K562 (cell line): ENCODE results near the gene POLR1H. TPM values are rescaled to one million over a fixed set of nuclear protein-coding genes. Genes with fewer than 3 reads are reported as not detected.
A peak's percentile ranks its signal among the peaks of the same experiment; 100 is the strongest.

ENCODE experiments used
- ATF3 ChIP-seq, 2 experiments: fragments of 450-650 bp in 1 of 2; sonication (generic) in 1 of 2; formaldehyde crosslinking in 1 of 2; IDR thresholded peaks in 1 of 2; conservative IDR thresholded peaks in 1 of 2; 2 replicates each; pipeline versions ENCODE4 v1.6.1 to v1.8.1; 2016 to 2023; ENCODE audit warnings: mild to moderate bottlenecking in 2 of 2, moderate library complexity in 2 of 2, inconsistent platforms in 1 of 2, missing genetic modification reagents in 1 of 2
- BACH1 ChIP-seq: fragments of 200-800 bp; sonication (Bioruptor generic); IDR thresholded peaks from 2 replicates; pipeline ENCODE4 v1.6.1; 2016; ENCODE audit warnings: missing genetic modification characterization, missing compliant biosample characterization
- BRF1 ChIP-seq: IDR thresholded peaks from 3 replicates; pipeline ENCODE4 v1.6.1; 2011; ENCODE audit warnings: borderline replicate concordance, mild to moderate bottlenecking; ENCODE audit not compliant: insufficient read length; ENCODE audit errors: extremely low read depth
- CBX2 ChIP-seq: fragments of 200-600 bp; sonication (generic); IDR thresholded peaks from one replicate; pipeline ENCODE4 v1.6.1; 2012; ENCODE audit warnings: mild to moderate bottlenecking, low read length, inconsistent platforms; ENCODE audit not compliant: insufficient read depth, poor library complexity, severe bottlenecking
- CEBPG ChIP-seq, 3 experiments: fragments of 200-800 bp in 1 of 3; sonication (Bioruptor generic) in 1 of 3; sonication (generic) in 1 of 3; formaldehyde crosslinking in 1 of 3; IDR thresholded peaks in 2 of 3; conservative IDR thresholded peaks in 1 of 3; 2 replicates each; pipeline versions ENCODE4 v1.6.1 to v1.8.0; 2016 to 2022; ENCODE audit warnings: missing compliant biosample characterization in 2 of 3, missing genetic modification characterization in 2 of 3, mild to moderate bottlenecking in 1 of 3, missing genetic modification reagents in 1 of 3
- COPS2 ChIP-seq: fragments of 450-650 bp; conservative IDR thresholded peaks from 2 replicates; pipeline ENCODE4 v1.6.1; 2016; ENCODE audit warnings: mild to moderate bottlenecking, moderate library complexity
- CREB1 ChIP-seq, 2 experiments: sonication (generic) in 1 of 2; formaldehyde crosslinking in 1 of 2; IDR thresholded peaks; 2 replicates each; pipeline versions ENCODE4 v1.6.1 to v1.8.0; 2012 to 2022; ENCODE audit warnings: inconsistent platforms in 1 of 2, mild to moderate bottlenecking in 1 of 2, missing genetic modification reagents in 1 of 2, moderate library complexity in 1 of 2
- DIDO1 ChIP-seq: fragments of 450-650 bp; IDR thresholded peaks from 2 replicates; pipeline ENCODE4 v1.6.1; 2016; ENCODE audit warnings: low read depth, missing biosample characterization, missing genetic modification characterization
- E2F8 ChIP-seq: fragments of 450-650 bp; IDR thresholded peaks from 2 replicates; pipeline ENCODE4 v1.7.1; 2018; ENCODE audit warnings: mild to moderate bottlenecking, low read depth; ENCODE audit not compliant: partially characterized antibody
- EHMT2 ChIP-seq: fragments of 450-650 bp; IDR thresholded peaks from 2 replicates; pipeline ENCODE4 v1.6.1; 2018; ENCODE audit warnings: antibody characterized with exemption
- GATAD2A ChIP-seq: fragments of 450-650 bp; IDR thresholded peaks from 2 replicates; pipeline ENCODE4 v1.6.1; 2017
- HES1 ChIP-seq: fragments of 450-650 bp; IDR thresholded peaks from 2 replicates; pipeline ENCODE4 v1.6.1; 2016; ENCODE audit warnings: low read depth, mild to moderate bottlenecking, moderate library complexity
- MED1 ChIP-seq: sonication (generic); formaldehyde crosslinking; IDR thresholded peaks from 2 replicates; pipeline ENCODE4 v1.8.1; 2023; ENCODE audit warnings: missing genetic modification reagents, borderline replicate concordance
- NFYB ChIP-seq: IDR thresholded peaks from 2 replicates; pipeline ENCODE4 v1.6.1; 2011; ENCODE audit warnings: mild to moderate bottlenecking, moderate library complexity; ENCODE audit not compliant: insufficient read length; ENCODE audit errors: extremely low read depth
- POLR2B ChIP-seq: fragments of 450-650 bp; IDR thresholded peaks from 2 replicates; pipeline ENCODE4 v1.6.1; 2018; ENCODE audit warnings: low read depth; ENCODE audit not compliant: partially characterized antibody
- POLR3A ChIP-seq: IDR thresholded peaks from 2 replicates; pipeline ENCODE4 v1.6.1; 2011; ENCODE audit warnings: borderline replicate concordance, mild to moderate bottlenecking, moderate library complexity; ENCODE audit not compliant: insufficient read length, insufficient read depth; ENCODE audit errors: extremely low read depth
- SMARCC2 ChIP-seq: fragments of 450-650 bp; IDR thresholded peaks from 2 replicates; pipeline ENCODE4 v1.6.1; 2017; ENCODE audit warnings: antibody characterized with exemption, moderate library complexity, mild to moderate bottlenecking, low read depth
- SMARCE1 ChIP-seq: fragments of 450-650 bp; IDR thresholded peaks from 2 replicates; pipeline ENCODE4 v1.7.1; 2016; ENCODE audit warnings: mild to moderate bottlenecking
- TBL1XR1 ChIP-seq, 2 experiments: IDR thresholded peaks; 2 replicates each; pipeline ENCODE4 v1.6.1; 2012; ENCODE audit warnings: improper control_type of control experiment in 2 of 2, low read length in 2 of 2, mild to moderate bottlenecking in 1 of 2
- TFAP4 ChIP-seq: sonication (generic); formaldehyde crosslinking; IDR thresholded peaks from 2 replicates; pipeline ENCODE4 v1.8.0; 2022; ENCODE audit warnings: missing genetic modification reagents, mild to moderate bottlenecking, moderate library complexity, borderline replicate concordance
- ZNF696 ChIP-seq: fragments of 250-450 bp; sonication (Bioruptor Pico); conservative IDR thresholded peaks from 2 replicates; pipeline ENCODE4 v1.4.0; 2020; ENCODE audit warnings: mild to moderate bottlenecking, moderate library complexity
- polyA plus RNA-seq, 8 experiments: library from polyadenylated mRNA; depleted of rRNA in 4 of 8; stranded (reverse) in 5 of 8; unstranded in 3 of 8; fragments of >200 nt; fragmentation: Nextera tagmentation in 2 of 8; fragmentation: Illumina TruSeq in 1 of 8; extraction: Ambion mirVana in 2 of 8; extraction: Trizol in 1 of 8; gene quantifications; 2 replicates each; pipeline versions ENCODE4 v1.2.1 to v1.2.3, GENCODE V29; 2011 to 2014; ENCODE audit warnings: inconsistent platforms in 1 of 8, missing spikeins in 1 of 8
- total RNA-seq, 7 experiments: library from RNA; depleted of rRNA in 6 of 7; stranded (reverse); fragments of >200 nt in 6 of 7; fragmentation: Illumina TruSeq in 2 of 7; extraction: Trizol in 2 of 7; gene quantifications; 2 replicates each; pipeline versions ENCODE4 v1.2.1 to v1.2.3, GENCODE V29; 2011 to 2021; ENCODE audit warnings: low replicate concordance in 1 of 7

Gene POLR1H
- total and polyA plus RNA-seq, 9 of the 15 experiments (the other 6 are each of a cell fraction or from before 2014, with no cell fraction given): 92.2 to 333 (median 143) TPM

GRCh38 chr6:30061092-30061857 lies at the start of gene POLR1H (continued):
- TF ChIP-seq BRF1: no peak
- TF ChIP-seq NFYB: peak; percentile 40
- TF ChIP-seq POLR2B: peak; percentile 83
- TF ChIP-seq BACH1 (tag): peak; percentile 30; the same call in 1 of the 2 replicates
- TF ChIP-seq EHMT2: no peak
- peak; percentile 97 for TF ChIP-seq CREB1 (IDR thresholded peaks at IDR 0.05)
- TF ChIP-seq CREB1 (CRISPR knock-in tag; IDR thresholded peaks at IDR 0.05): peak; percentile 96
- TF ChIP-seq DIDO1 (tag): peak; percentile 89
- no peak for TF ChIP-seq SMARCC2
- no peak for TF ChIP-seq CBX2
- no peak for TF ChIP-seq POLR3A
- no peak for TF ChIP-seq GATAD2A
- peak; percentile 99 for TF ChIP-seq ATF3 (IDR thresholded peaks at IDR 0.05)
- peak; percentile 44; the same call in 1 of the 2 replicates for TF ChIP-seq ATF3 (CRISPR knock-in tag; conservative IDR thresholded peaks at IDR 0.05)
- no peak; the same call in 1 of the 2 replicates for TF ChIP-seq SMARCE1
- TF ChIP-seq COPS2: no peak
- 0 out of 2 replicates have a peak, but pooled peaks have one; percentile 22 for TF ChIP-seq CEBPG (CRISPR knock-in tag; IDR thresholded peaks at IDR 0.05)
- peak; percentile 72 to 90 for TF ChIP-seq CEBPG (tag; conservative IDR thresholded peaks at IDR 0.05 in 1 of 2, IDR thresholded peaks at IDR 0.05 in 1 of 2)
- TF ChIP-seq ZNF696 (CRISPR knock-in tag): no peak
- no peak for TF ChIP-seq HES1
- TF ChIP-seq MED1 (CRISPR knock-in tag): no peak
- peak in 1 of 2 experiments; percentile 89; a peak in 3 of 4 replicates for TF ChIP-seq TBL1XR1 (IDR thresholded peaks at IDR 0.05; ENCODE audit: low read length in 2 of 2)
- TF ChIP-seq TFAP4: peak; percentile 21
- TF ChIP-seq E2F8: peak; percentile 82
